Measurements from ENCODE around the gene FBXW11.

- TF ChIP-seq CEBPB (IDR thresholded peaks at IDR 0.05), result no peak
- no peak for TF ChIP-seq CTCF (IDR thresholded peaks at IDR 0.05)
- TF ChIP-seq BCL3 (IDR thresholded peaks at IDR 0.05), result no peak
- no peak for TF ChIP-seq MYC (IDR thresholded peaks at IDR 0.05; ENCODE audit: borderline replicate concordance, low read length)
- no peak for TF ChIP-seq CBX2 (IDR thresholded peaks at IDR 0.05; ENCODE audit: borderline replicate concordance, low read depth)
- no peak for TF ChIP-seq MAX (IDR thresholded peaks at IDR 0.05)
- no peak for TF ChIP-seq PHF8 (IDR thresholded peaks at IDR 0.05; ENCODE audit: borderline replicate concordance, low read depth)
Observed at GRCh38 chr5:171821286-171821685, 185.2 kb downstream of the FBXW11 start.
